Natural killer cell (primary cell): ENCODE data around the gene NUDC. TPM values are rescaled to one million over a fixed set of nuclear protein-coding genes. Genes with fewer than 3 reads are reported as not detected.

ENCODE experiments used
- ATAC-seq, 3 donors: fragments of 150-1000 bp in 2 of 3; fragments of 200-7000 bp in 1 of 3; cut with Tn5 transposase; 1 replicate in 1 of 3; 2 replicates in 2 of 3; pipeline ENCODE4 v1.10.0; 2021; ENCODE audit warnings: mild to moderate bottlenecking in 2 of 3, moderate library complexity in 2 of 3
- DNase-seq, 2 donors: peaks; one replicate each; pipeline versions ENCODE4 v3.0.0 to v3.0.0-alpha.2; 2013 to 2021; ENCODE audit warnings: mixed read lengths in 1 of 2
- H3K27ac ChIP-seq: one replicate; pipeline ENCODE4 v1.5.1; 2013; ENCODE audit warnings: mild to moderate bottlenecking, low read length
- H3K27me3 ChIP-seq: one replicate; pipeline ENCODE4 v1.6.1; 2013; ENCODE audit warnings: low read length; ENCODE audit not compliant: control insufficient read depth, insufficient read depth
- H3K36me3 ChIP-seq: one replicate; pipeline ENCODE4 v1.6.1; 2013; ENCODE audit warnings: low read length; ENCODE audit not compliant: control insufficient read depth, insufficient read depth
- H3K4me1 ChIP-seq: one replicate; pipeline ENCODE4 v1.6.1; 2013; ENCODE audit warnings: low read length; ENCODE audit not compliant: control insufficient read depth, insufficient read depth
- H3K4me3 ChIP-seq: one replicate; pipeline ENCODE4 v1.5.1; 2013; ENCODE audit warnings: low read length
- H3K9me3 ChIP-seq: one replicate; pipeline ENCODE4 v1.6.1; 2013; ENCODE audit warnings: low read length; ENCODE audit not compliant: control insufficient read depth, insufficient read depth
- H3K27ac Mint-ChIP-seq, 2 donors: one replicate each; pipeline ENCODE4 v1.8.0; 2022; ENCODE audit warnings: mild to moderate bottlenecking in 2 of 2, mixed read lengths in 2 of 2, moderate library complexity in 1 of 2
- H3K27me3 Mint-ChIP-seq, 2 donors: one replicate each; pipeline ENCODE4 v1.8.0; 2022; ENCODE audit warnings: low read depth in 2 of 2, mixed read lengths in 2 of 2
- H3K36me3 Mint-ChIP-seq: one replicate; pipeline ENCODE4 v1.8.0; 2022; ENCODE audit warnings: mixed read lengths
- H3K4me1 Mint-ChIP-seq, 2 donors: one replicate each; pipeline ENCODE4 v1.8.0; 2022; ENCODE audit warnings: mixed read lengths in 2 of 2
- H3K4me3 Mint-ChIP-seq: one replicate; pipeline ENCODE4 v1.8.0; 2022; ENCODE audit warnings: mild to moderate bottlenecking, moderate library complexity, mixed read lengths
- H3K9me3 Mint-ChIP-seq, 2 donors: one replicate each; pipeline ENCODE4 v1.8.0; 2022; ENCODE audit warnings: mixed read lengths in 2 of 2
- CTCF ChIP-seq: fragments of 200-600 bp; IDR thresholded peaks from one replicate; pipeline ENCODE4 v1.8.0; 2022; ENCODE audit warnings: antibody characterized with exemption
- WGBS: methylation state at CpG from one replicate; pipeline ENCODE4 v1.1.7; 2013; ENCODE audit warnings: missing lambda C conversion rate; ENCODE audit not compliant: insufficient coverage; 5-methylcytosine and 5-hydroxymethylcytosine counted together
- intact Hi-C: fragments of 100-400 bp; cut with micrococcal nuclease; formaldehyde crosslinking; loops from one replicate; pipeline ENCODE4 v1.14.2; 2022
- total RNA-seq, 4 donors: library from RNA; stranded (reverse); fragments of 120-200 nt in 1 of 4; gene quantifications; one replicate each; pipeline versions ENCODE4 v1.2.3 to v1.2.4, GENCODE V29; 2013 to 2022

Gene NUDC
- total RNA-seq, 3 donors from 2014 or later (not counting 1 experiment from before 2014, with no cell fraction given): 43.6 to 46.6 (median 43.7) TPM

GRCh38 chr1:26959722-26960624 is 38.4 kb downstream of the NUDC start, which contains the start of gene KDF1:
TSS of gene KDF1 (minus strand) at chr1:26960468. CDS start at chr1:26952380, 8,088 bp downstream.
- Histone ChIP-seq H3K27ac (no peak within 1 kb of the TSS), H3K9me3 (no peaks in the 10 kb centered on the region), H3K4me3 (peak within 1 kb of the TSS; percentile 32), H3K4me1 (peaks cover 12% of the 10 kb centered on the region), H3K27me3 (peaks cover 18% of the 10 kb centered on the region), H3K36me3 (no peaks in the 10 kb centered on the region)
- Mint-ChIP-seq H3K4me1 (peaks cover 6% of the 10 kb centered on the region in 2 donors), H3K27me3 (peaks cover 34 to 46% of the 10 kb centered on the region in 2 donors), H3K4me3 (peak within 1 kb of the TSS; percentile 80), H3K9me3 (no peaks in the 10 kb centered on the region), H3K36me3 (no peaks in the 10 kb centered on the region), H3K27ac (peak within 1 kb of the TSS in 1 of 2 donors; percentile 10)
- ATAC-seq (peak; percentile 53 to 75 (median 72)), DNase-seq (peak in 1 of 2 donors; percentile 78)
- intact Hi-C loops: no loop called here
- 2% methylated on average over 86 of the region's 86 CpGs for whole genome bisulfite sequencing
- TF ChIP-seq CTCF: no peak

- peaks cover 18% of the 10 kb centered on the region for H3K27me3 ChIP-seq
- WGBS: 47% methylated on average over 3 of the region's 3 CpGs
- ATAC-seq: no peak
- no peaks in the 10 kb centered on the region for H3K9me3 ChIP-seq
- Mint-ChIP-seq H3K27ac (peak overlapping the region in 1 of 2 donors; percentile 10), H3K4me1 (peaks cover 6% of the 10 kb centered on the region in 2 donors), H3K27me3 (peaks cover 34 to 43% of the 10 kb centered on the region in 2 donors), H3K4me3 (peak overlapping the region; percentile 80), H3K9me3 (no peaks in the 10 kb centered on the region), H3K36me3 (no peaks in the 10 kb centered on the region)
- H3K4me1 ChIP-seq: peaks cover 12% of the 10 kb centered on the region
- intact Hi-C loops: no loop called here
- no peaks in the 10 kb centered on the region for H3K36me3 ChIP-seq
- no peak overlapping the region for H3K4me3 ChIP-seq
- TF ChIP-seq CTCF: no peak
- DNase-seq: no peak
- H3K27ac ChIP-seq: no peak overlapping the region
Observed at GRCh38 chr1:26960625-26960966, 39.1 kb downstream of the NUDC start.

GRCh38 chr1:26961826-26962225 is 40.3 kb downstream of the NUDC start:
- Mint-ChIP-seq H3K27me3 (peaks cover 34 to 49% of the 10 kb centered on the region in 2 donors), H3K4me3 (no peak overlapping the region), H3K4me1 (peaks cover 6% of the 10 kb centered on the region in 2 donors), H3K27ac (no peak overlapping the region), H3K36me3 (no peaks in the 10 kb centered on the region), H3K9me3 (no peaks in the 10 kb centered on the region)
- intact Hi-C loops: no loop called here
- H3K9me3 ChIP-seq: no peaks in the 10 kb centered on the region
- no peak overlapping the region for H3K27ac ChIP-seq
- DNase-seq (no peak), ATAC-seq (no peak)
- H3K4me1 ChIP-seq: peaks cover 12% of the 10 kb centered on the region
- TF ChIP-seq CTCF: no peak
- no peaks in the 10 kb centered on the region for H3K36me3 ChIP-seq
- H3K4me3 ChIP-seq: no peak overlapping the region
- 75% methylated on average over 3 of the region's 3 CpGs for WGBS
- H3K27me3 ChIP-seq: peaks cover 16% of the 10 kb centered on the region
